T47D (cell line): Measurements from ENCODE around the gene SMG6.
A peak's percentile ranks its signal among the peaks of the same experiment; 100 is the strongest.
"Not testable (repeated sequence)": the region's sequence is repeated elsewhere in the genome, so short reads cannot be mapped to it uniquely, and the experiment has no call there.

Source experiments
- DNase-seq, 2 experiments: peaks; one replicate each; pipeline versions ENCODE4 v3.0.0 to v3.0.0-alpha.2; 2011 to 2012; ENCODE audit warnings: low read depth in 1 of 2, low spot score in 1 of 2
- JUND ChIP-seq: IDR thresholded peaks from 2 replicates; pipeline ENCODE4 v1.6.1; 2012; ENCODE audit warnings: low read depth
- in situ Hi-C: cut with HindIII; loops from 2 replicates; pipeline ENCODE4 v1.10.0; 2016; ENCODE audit warnings: low sequenced_read_pairs, low pct_unique_long_range_greater_than_20kb

Gene SMG6

DNA sequence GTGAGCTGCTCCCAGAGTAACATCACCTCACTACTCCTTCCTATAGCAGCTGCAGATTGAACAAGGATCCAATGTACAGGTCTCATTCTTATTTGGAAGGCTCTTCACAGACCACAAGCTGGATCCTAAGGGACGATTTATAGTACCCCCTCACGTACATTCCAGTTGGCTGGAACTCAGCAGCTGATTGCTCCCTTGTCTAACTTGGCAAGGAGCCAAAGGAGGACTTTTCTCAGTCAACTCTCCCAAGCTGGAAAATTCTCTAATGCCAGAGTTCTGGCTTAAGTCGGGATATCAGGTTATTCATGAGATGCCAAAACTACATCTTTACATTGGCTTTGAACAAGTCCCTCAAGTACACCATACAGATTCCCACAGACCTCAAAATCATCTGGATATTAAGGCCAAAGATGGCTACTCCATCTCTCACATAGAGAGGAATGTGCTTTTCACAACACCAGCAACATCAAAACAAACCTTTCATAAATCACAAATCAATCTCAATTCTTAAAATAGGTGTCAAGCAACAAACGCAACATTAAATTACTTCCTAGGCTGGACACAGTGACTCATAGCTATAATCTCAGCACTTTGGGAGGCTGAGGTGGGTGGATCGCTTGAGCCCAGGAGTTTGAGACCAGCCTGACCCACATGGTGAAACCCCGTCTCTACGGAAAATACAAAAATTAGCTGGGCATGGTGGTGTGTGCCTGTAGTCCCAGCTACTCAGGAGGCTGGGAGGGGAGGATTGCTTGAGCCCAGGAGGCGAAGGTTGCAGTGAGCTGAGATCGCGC, 39.3 kb downstream of the SMG6 start:
- no peak for TF ChIP-seq JUND
- in situ Hi-C loops = no loop called here
- DNase-seq = no peak

DNA sequence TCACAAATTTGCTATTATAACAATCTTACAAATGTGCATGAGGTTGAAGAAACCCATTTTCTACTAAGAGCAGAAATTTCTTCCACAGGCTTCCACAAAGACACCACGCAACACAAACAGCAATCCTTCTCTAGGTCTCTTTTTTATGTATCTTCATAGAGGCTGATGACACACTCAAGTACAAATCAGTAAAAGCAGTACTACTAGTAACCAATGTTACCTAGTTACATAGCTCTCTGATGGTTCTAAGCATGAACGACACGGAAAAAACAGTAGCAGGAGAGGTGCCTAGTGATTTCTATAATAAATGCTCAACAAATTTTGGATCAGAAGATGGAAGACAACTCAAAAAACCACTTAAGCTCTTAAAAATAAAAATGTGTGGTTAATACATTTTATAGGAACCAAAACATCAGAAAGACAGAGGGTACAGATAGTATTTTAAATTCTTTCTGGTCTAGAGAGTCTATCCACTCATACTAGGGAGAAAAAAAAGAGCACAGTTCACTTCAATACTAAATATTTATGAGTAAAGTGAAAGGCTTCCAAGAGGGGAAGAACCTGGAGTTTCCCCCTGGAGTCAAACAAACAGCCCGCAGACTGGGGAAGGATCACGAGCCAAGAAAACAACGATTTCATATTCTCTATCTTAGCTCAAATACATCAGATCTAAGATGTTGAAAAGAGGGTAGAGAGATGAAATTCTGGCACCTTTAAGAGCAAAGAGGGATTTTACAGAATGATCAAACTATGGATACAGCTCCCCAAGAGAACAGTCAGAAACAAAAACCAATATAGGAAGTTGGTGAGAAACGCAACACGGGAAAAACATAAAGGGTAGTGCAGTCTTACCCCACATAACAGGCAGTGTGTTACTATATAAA, 40.2 kb downstream of the SMG6 start:
- in situ Hi-C loops = no loop called here

DNA sequence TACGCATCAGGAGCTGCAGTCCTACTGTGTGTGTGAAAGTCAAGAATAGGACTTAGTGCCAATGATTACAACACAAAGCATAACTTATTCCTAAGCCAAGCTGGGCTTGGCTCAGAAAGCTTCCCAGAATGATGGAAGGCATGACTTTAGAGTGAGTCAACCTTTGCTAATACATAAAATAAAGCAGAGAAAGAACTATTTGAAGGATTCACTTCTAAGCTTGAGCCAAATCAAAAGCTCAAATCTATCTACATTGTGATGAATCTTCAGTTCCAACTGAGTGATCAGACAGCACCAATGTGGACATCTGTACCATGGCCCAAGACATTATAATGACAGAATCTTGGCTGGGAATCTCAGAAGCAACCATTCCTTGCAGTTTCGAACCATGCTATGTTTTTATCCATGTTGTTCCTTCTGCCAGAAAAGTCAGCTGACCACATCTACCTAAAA, 41.4 kb downstream of the SMG6 start:
- TF ChIP-seq JUND = no peak
- no peak for DNase-seq
- in situ Hi-C loops = no loop called here

More for the DNA sequence above, 40.2 kb downstream of the SMG6 start:
- no peak for TF ChIP-seq JUND
- no peak for DNase-seq

DNA sequence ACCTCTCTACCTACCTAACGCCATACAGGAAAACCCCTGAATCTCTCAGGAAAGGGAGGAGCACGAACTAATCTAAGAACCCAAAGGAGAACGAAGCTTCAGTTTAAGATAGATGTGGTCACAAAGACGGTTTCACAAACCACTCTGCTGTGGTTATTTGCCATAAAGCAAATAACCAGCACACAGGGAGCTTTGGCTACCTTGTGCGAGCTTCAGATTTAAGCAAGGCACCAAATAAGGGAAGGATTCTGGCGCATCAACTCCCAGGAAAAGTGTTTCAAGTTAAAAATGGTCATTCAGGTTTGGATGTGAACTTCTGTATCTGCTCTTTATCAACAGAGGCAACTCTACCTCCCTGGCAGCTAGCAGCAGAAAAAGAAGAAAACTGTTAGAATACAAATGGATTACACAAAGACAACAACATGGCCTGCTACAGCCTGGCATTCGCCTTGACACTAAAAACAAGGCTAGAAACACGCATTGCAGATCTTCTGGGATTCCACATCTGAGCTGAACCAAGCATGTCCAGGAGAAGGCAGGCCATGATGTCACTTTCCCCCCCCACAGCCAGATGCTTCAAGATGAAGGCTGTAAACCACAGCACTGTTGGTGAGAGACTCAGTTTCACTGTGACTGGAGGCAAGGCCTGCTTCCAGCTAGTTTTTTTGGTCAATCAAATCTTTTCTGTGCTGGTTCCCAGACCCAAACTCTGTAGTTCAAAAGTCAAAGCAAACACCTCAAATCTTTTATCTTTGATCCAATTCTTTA, 43.6 kb downstream of the SMG6 start:
- no peak for DNase-seq
- in situ Hi-C loops = no loop called here
- no peak for TF ChIP-seq JUND

DNA sequence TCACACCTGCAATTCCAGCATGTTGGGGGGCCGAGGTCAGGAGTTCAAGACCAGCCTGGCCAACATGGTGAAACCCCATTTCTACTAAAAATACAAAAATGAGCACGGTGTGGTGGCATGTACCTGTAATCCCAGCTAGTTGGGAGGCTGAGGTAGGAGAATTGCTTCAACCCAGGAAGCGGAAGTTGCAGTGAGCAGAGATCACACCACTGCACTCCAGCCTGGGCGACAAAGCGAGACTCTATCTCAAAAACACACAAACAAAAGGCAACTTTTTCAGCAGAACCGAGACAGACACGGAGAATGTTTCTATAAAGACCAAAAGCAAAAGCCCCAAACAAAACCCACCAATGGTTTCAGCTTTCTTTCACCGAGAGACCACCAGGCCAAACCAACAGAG, 44.8 kb downstream of the SMG6 start:
- in situ Hi-C loops, DNase-seq: not testable (repeated sequence)

DNA sequence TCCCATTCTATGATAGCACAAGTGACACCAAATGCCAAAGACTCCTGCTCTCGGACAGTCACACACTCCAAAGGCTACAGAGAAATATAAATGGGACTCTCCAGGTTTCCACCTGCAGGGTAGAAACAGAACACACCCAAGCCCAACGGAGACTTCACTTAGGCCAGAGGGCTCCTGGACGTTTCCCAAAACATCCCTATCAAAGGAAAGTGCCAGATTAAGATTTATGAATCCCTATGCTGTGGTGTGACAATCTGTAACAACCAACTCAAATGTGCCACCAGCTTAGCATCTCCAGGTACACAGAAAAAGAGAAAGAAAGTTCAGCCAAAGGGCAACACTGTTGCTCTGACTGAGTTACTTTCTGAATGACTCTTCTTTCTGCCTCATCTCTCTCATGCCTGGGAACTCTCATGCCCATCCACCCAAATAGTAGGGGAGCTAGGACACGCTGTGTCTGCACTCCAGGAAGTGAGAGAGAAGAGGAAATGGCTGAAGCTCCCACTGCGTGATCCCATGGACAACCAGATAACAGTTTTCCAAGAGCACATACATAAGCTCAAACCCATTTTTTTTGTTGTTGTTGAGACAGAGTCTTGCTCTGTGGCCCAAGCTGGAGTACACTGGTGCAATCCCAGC, 49.7 kb downstream of the SMG6 start:
- in situ Hi-C loops = no loop called here
- no peak for TF ChIP-seq JUND
- no peak for DNase-seq

DNA sequence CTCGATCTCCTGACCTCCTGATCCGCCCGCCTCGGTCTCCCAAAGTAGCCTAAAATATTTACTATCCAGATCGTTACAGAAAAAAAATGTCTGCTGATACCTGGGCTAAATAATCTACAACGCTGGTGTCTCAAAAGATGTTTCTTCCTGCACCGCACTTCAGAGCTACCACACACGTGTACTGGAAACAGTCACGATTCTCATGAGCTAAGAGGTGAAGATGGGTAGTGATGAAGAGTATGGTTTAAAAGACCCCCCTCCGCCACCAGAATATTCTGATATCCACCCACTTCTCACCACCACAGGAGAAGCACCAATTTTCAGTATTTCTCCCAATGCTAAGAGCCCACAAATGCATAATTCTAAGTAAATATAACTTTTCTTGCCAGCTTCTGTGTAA, 50.2 kb downstream of the SMG6 start:
- no peak for TF ChIP-seq JUND
- DNase-seq = no peak
- in situ Hi-C loops = no loop called here

DNA sequence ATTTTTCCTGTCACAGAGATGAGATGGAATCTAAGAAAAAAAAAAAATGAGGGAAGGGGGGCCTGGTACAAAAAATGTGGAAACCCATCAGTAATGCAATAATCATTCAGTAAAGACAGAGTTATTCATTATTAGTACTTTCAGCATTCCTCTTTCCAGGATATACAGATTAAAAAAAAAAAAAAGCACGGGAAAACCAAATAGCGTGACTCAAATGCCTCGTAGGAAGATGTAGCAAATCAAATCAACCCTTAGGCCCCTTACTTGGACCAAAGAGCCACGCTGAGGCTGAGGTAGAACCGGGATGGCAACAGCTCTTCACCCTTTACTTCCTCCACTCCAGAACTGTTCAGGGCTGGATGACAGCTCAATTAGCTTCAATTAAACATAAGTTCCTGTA, 52.5 kb downstream of the SMG6 start:
- DNase-seq = no peak
- no peak for TF ChIP-seq JUND
- in situ Hi-C loops = no loop called here

DNA sequence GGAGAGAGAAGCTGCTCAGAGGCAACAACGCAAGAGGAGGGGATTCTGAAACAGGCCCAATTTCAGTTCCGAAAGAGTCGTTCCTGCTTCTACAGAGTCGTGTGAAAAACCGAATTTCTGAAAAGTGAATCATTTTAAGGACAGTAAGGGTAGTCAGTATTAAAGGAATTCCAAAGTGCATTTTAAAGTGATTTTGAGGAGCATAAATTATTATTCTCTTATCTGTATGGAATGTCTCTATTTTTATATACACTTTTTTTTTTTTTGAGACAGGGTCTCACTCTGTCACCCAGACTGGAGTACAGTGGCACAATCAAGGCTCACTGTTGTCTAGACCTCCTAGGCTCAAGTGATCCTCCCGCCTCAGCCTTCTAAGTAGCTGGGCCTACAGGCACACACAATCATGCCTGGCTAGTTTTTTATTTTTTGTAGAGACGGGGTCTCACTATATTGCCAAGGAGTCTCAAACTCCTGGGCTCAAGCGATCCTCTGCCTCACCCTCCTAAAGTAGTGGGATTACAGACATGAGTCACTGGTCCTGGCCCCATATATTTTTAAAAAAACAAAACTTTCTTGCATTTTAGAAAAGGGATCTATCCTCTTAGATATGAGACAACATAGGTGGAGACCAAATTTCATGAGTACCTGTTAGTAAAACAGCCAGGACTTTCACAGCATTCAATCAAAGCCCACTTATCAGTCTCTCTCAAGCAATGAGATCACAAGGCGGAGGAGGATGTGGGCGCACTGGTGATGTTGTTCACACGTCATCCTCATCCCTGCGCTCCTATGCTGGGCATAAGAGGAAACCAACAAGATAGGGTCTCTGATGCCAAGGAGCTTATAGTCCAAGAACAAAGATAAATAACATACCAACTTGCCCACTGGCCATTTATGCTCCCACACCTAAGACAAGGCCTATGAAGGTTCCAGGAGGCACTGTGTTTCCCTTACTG, 53.2 kb downstream of the SMG6 start:
- no peak for DNase-seq
- in situ Hi-C loops = no loop called here
- TF ChIP-seq JUND = no peak

DNA sequence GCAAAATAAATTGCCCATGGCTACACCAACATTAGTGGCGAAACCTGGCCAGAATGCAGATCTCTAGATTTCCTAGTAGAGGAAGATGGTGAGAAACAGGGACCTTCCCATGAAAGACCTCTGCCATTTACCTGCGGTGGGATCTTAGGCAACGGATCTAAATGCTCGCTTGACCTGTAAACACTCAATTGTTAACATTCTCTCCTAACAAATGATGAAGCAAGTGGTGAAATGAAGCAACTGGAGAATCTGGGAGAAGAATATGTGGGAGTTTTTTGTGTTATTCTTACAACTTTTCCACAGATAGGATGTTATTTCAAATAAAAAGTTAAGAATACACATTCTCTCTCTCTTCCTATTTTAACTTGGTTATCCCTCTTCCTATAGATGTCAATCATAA, 56.6 kb downstream of the SMG6 start:
- no peak for DNase-seq
- TF ChIP-seq JUND = no peak

DNA sequence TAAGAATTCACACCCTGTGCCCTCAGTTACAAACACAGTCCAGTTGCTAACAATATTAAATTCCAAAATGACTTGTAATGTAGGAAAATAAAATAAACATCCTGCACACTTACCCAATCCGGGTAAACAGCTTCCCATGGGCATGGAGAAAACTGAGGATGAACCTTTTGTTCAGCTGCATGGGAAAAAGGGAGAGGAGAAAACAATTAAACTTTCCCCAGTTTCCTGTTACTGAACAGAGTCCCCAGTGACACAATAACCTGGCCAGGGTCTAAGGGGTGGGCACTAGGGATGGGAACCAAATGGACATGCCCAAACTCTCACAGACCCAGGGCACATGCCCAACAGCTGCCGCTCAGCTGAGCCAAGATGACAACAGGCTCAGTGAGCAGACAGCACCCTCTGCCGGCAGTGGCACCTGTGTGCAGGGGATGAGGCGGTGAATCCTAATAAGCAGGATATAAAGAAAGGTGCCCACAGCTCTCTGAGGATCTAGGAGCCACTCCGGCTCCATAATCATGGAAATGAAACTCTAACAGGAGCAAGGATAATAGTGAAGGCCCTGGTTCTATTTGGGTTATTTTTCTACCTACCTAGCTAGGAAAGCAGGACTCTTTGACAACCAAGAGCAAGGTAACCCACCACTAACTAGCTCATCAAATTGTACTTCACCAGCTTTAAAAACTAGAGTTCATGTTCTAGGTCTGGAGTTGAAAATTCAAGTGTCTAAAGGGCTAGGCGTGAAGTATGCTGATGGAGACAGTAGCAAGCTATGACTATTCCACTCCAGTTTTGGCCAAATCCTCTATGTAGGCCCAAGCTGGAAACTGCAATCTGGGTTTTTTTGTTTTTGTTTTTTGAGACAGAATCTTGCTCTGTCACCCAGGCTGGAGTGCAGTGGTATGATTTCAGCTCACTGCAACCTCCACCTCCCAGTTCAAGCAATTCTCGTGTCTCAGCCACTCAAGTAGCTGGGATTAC, 58.8 kb downstream of the SMG6 start:
- TF ChIP-seq JUND = no peak
- DNase-seq = peak; percentile 61 to 75
- in situ Hi-C loops = no loop called here

More for the DNA sequence above, 56.6 kb downstream of the SMG6 start:
- in situ Hi-C loops = no loop called here
